Fibroblast of skin of left quadriceps (primary cell): Measurements from ENCODE around the gene LY6G5C.
A peak's percentile ranks its signal among the peaks of the same experiment; 100 is the strongest.

Experiments
- DNase-seq, 2 experiments: peaks; one replicate each; pipeline ENCODE4 v3.0.0-alpha.2; 2013; ENCODE audit warnings: low read depth in 2 of 2

LY6G5C gene

DNA sequence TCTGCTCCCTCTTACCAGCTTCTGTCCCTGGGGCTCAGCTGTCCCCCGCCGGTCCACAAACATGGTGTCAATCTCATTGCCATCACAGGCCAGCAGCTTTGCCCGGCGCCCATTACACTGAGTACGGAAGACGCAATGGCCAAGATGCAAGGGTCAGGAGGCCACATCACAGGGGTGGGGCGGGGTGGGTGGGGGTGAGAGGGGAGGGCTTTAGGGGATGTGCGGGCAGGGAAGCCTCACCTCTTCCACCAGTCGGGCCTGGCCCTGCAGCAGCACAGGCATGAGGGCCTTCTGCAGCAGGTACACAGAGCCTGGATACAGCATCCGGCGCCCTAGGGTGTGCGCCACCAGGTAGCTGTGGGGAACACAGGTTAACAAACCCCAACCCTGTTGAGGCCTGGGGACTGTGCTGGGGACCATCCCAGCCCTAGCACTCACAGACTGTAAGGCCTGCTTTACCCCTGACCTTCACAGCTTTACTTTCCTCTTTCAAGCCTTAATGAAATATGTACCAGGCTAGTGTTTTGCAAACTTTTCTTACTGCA is 10.8 kb upstream of the LY6G5C start:
- DNase-seq, result no peak

DNA sequence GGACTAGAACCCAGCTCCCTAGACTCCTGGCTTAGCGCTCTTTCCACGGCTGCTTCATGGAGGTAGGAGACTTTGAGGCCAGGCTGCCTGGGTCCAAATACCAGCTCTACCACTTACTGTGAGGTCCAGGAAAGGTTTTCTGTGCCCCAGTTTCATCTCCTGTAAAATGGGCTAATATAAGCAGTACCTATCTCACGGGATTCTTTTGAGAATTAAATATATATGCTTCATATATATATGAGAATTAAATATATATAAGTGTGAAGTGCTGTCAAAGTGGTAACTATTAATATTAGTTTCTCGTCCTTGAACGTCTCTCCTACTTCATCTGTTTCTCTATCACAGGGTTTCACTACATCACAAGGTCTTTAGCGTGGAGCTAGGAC is 10.2 kb upstream of the LY6G5C start:
- no peak for DNase-seq

DNA sequence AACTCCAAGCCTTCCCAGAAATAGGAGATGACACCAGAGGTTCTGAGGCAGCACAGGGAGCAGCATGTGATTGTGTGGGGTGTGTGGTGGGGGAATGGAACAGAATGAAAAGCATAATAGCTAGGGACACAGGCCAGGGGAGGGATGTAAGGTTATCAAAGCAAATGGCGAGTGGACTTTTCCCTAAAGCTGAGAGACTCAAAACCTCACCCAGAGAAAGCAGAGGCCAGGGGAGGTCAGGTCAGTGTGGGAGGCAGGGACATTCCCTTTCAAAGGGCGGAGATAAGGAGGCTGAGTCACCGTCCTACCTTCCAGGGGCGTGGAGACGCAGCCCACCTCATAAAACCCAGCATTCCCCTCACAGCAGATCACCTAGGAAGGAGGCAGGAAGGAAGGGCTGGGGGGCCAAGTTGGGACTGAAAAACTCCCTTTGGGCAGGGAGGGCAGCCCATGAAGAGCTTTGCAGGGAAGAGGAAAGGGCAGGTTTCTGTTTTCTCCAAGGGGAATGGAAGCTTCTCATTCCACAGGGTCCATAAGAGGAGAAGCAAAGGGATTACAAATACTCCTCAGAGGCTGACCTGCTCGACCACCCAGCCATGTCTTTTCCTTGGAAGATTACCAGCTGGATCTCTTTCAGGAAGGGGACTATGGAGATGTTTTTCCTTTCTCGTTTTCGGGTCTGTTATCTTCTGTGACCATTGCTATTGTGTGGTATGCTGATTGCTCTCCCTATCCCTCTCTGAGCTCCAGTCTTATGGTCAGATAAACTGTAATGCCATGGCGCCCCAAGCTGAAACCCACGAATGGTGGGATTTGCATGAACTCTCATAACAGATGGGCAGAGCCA is 9.6 kb upstream of the LY6G5C start:
- DNase-seq, result no peak

DNA sequence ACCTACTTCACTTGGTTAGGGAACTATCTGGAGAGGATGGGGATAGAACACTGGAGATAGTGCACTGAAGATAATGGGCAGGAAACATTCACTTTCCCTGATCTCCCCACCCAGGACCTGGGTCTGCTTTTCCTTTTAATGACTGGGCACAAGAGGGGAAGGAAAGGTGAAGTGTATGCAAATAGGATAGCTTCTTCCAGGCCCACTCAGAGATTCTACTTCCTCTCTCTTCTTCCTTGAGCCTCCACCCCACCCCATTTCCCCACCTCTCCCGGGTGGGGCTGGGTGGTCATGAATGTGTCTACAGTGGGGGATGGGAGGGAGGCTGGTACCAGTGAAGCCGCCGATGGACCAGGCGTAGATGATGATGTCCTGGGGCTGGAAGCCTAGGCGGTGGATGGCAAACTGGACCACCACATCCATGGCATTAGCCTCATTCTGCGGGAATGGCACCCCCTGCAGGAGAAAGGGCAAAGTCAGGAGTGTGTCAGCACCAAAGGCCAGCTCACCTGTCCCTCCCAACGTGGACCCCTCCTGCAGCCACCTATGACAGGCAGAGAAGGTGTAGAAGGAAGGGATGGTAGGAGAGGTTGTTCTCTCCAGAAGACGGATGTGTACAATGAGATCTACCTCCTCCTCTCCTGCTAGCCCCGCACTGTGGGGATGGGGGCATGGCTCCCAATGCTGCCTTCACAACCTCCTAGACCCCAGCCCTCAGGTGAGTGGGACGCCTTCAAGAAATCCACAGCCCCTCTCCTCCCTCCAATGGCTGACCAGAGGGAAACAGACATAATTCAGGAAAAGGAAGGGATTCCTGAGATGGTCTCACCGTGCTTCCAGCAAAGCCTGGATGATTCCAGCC is 8.6 kb upstream of the LY6G5C start:
- no peak for DNase-seq

DNA sequence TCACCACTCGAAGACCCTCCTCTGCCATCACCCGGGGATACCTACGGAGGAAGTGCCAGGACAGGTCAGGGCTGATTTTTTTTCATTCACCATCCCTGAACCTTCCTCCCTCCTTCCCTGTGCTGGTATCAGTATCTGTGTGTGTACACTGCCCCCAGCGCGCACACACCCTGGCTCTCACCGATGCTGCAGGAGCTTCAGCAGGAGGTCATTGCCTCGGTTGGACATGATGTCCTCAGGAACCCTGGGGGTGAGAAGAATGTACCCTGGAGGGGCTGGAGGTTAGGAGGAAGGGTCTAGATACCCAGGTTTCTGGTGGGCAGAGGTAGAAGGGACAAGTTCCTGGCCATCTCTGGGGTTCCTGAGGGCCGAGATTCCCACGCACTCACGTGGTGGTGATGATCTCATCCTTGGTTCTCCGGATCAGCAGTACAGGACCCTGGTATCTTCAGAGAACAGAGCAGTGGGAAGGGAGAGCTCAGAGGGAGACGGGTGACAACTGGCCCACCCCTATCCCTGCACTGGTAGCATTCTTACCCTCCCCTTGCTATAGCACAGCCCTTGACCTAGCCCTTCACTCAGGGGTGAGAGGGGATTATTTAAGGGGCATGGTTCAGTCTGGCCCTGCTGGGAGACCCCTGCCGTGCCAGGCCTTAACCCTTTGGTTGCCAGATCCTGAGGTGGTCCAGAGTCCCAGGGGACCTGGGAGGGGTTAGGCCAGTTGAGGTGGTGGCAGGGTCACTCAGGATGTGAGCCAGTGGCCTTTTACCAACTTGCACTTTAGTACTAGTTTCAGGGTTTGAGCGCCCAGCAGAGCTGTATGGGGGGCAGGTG is 7.2 kb upstream of the LY6G5C start:
- DNase-seq, result no peak

DNA sequence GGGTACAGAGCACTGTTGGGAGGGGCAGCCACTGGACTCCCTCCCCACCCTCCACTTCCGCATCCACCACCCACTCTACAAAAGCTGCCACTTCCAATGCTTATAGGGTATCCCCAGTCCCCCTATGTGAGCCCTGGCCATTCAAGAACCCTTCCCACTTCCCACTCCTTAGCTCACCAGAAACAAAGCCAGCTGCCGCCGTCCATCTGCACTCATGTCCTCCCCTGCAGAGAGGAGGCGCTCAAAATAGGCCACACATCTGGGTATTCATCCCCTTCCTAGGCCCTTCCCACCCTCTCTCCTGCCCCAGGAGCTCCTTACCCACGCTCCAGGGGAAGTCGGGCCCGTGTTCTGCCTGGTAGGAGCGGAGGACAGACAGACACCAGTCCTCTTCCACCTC is 6.5 kb upstream of the LY6G5C start:
- no peak for DNase-seq

DNA sequence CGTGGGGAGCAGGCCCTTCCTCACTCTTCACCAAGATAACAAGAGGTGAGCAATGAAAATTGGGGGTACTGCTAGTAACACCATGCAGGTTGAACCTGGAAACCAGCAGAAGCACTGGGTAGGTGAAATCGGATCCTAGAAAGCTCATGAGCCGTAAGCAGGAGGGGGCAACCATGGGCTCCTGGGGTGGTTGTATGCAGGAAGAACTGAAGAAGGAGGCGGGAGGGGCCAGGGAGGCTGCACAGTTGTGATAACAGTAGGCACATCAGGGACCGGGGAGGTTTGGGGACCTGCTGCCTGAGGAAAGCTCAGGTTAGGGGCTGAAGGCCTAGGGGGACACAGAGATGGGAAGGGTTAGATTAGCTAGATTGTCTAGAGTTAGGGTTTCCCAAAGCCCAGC is 5.6 kb upstream of the LY6G5C start:
- DNase-seq, result no peak

DNA sequence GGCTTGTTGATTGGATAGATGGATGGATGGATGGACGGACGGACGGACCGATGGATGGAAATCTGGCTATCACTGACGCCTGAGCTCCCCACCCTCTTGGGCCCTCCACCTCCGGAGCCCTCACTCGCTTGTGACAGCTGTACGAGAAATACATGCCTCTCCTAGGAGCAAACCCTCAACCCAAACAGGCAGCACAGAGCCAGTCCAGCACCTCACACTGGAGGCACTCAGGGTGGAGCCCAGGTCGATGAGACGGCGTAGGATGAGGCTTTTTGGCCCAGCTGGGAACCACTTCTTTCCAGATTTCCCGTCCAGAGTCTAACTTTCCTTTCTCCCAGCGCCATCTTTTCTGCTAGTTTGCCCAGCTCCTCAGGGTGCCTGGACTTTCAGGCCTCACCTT is 2.7 kb upstream of the LY6G5C start:
- no peak for DNase-seq

DNA sequence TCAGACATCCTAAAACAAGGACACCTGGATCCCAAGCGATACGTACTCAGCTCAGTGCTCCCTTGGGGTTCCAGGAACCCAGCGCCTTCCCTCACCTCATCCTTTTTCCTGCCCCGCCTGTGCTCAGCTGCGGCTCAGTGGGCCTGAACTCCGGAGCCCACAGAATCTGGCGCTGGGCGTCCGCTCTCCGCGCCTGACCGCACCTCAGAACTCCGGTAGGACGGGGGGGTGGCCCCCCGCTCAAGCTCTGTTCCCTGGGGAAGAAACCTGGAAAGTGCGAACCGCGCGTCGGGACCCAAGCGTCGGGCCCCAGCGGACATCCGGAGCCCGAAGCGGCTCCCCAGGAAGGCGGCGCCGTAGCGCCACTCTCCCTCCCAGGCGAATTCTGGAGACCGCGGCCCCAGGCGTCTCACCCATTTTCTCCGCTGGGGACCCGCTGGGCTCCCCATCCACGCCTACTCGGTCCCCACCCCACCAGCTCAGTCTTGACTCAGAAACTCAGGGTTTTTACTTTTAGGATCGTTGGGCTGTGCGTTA is 336 bp upstream of the LY6G5C start:
- DNase-seq, result no peak

DNA sequence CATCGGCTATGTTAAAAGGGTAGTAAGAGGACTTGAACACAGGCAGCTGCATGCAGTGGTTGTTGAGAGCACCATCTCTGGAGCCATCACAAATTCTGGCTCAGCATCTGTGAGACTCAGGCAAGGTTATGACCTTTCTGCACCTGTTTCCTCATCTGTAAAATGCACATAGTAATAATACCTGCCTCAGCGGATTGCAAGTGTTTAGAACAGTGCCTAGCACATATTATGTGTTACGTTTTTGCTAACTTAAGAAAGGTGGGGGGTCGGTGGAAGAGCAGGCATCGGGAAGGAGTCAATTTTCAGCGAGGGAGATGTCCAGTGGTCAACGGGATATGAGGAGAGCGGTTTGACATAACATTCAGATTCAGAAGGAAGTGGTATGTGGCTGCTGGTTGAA is 2.9 kb downstream of the LY6G5C start:
- DNase-seq, result no peak

DNA sequence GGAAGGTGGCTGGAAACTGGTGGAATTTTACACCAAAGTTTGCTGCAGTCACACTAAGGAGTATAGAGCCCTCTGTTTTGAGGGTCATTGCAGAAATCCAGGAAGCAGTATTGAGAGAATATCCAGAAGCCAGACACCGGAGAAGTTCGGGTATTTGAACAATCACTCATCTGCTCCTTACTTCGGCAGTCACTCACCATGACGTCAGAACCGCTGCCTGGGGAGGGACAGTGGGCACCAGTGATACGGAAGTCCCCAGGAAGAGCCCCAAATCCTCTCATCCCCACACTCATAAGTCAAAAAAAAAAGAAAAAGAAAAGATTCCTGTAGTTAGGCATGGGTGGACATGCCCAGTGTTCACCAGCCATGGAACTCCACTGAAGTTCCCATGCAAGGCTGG is 4.0 kb downstream of the LY6G5C start:
- DNase-seq, result no peak

DNA sequence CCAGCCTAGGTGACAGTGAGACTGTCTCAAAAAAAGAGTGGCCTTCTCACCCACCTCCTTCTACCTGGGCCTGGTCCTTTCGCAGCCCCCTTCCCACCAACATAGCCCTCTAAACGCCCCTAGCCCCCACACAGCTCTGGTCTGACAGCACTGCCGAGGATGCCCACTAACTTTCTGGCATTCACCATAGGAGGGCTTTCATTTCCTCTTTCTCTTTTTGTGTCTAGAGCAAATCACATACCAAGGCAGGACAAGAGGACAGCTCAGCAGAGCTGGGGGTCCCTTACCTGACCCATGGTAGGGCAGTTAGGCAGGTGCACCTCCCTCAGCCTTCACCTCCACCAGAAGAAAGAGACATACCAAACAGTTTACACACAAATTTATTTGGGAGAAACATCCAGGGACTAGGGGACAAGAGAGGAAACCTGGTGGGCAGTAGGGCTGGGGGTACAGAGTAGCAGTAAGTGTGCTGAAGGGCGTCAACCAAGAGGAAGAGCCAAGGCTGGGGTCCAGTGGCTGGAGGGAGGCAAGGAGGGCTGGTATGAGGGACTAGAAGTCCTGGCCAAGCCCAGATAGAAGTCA is 4.5 kb downstream of the LY6G5C start:
- DNase-seq, result no peak

DNA sequence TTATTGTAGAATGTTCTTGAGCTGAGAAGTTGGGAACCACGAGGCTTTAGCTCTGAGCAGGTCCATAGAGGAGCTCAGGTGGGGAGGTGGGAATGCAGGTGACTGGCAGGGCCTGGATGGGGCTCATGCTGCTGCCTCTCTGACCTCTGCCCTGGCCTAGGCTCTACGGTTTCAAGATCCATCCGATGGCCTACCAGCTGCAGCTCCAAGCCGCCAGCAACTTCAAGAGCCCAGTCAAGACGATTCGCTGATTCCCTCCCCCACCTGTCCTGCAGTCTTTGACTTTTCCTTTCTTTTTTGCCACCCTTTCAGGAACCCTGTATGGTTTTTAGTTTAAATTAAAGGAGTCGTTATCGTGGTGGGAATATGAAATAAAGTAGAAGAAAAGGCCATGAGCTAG is 11.2 kb downstream of the LY6G5C start, which contains the start of gene LY6G5B:
TSS of gene LY6G5B (plus strand) at position 301 of the 400 bp plus-strand sequence. CDS start 975 bp downstream, outside the sequence.
- DNase-seq, result no peak

DNA sequence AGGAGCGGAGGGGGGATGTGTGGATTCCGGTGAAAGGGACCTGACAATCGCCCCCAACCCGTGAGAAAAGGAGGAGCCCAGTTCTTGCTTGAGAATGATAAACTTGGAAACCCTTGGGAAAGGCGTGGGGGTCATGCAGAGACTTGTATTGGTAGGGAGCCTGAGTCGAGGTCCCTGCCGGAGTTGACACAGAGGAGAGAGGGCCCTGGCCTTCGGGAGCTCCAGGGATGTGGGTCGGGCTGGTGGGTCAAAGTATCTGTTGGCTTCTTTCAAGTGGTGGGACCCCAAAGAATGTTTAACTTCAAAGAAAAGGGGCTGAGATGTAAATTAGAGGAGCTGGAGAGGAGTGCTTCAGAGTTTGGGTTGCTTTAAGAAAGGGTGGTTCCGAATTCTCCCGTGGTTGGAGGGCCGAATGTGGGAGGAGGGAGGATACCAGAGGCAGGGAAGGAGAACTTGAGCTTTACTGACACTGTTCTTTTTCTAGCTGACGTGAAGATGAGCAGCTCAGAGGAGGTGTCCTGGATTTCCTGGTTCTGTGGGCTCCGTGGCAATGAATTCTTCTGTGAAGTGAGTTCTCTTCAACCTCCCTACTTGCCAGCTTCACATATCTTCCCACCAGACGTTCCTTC is 14.4 kb downstream of the LY6G5C start:
- DNase-seq, result no peak

DNA sequence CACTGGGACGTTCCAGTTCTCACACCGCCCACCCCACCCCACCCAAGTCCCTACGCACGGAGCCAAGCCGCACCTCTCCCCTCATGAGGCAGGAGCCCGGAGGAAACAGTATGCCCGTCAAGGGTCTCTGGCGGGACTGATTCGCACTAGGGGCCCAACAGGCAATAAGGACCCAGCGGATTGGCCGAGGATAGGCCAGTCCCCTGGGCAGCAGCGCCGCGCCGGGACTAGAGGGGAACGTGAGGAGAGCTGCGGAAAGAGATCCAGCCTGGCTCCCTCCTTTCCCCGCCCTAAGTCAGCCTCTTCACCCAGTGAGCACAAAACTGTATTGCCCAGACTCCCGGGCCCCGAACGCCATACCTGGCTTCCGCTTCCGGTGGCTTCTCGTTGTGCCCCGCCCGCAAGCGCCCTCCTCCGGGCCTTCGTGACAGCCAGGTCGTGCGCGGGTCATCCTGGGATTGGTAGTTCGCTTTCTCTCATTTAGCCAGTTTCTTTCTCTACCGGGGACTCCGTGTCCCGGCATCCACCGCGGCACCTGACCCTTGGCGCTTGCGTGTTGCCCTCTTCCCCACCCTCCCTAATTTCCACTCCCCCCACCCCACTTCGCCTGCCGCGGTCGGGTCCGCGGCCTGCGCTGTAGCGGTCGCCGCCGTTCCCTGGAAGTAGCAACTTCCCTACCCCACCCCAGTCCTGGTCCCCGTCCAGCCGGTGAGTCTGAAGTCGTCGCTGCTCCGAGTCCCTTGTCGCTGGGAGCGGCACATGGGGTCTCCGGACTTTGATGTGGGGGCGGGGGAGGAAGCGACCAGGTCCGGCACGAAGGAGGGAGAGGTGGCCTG is 15.1 kb downstream of the LY6G5C start, which contains the start of gene CSNK2B:
TSS of gene CSNK2B (plus strand) at position 580 of the 836 bp plus-strand sequence. CDS start 752 bp downstream, outside the sequence.
- DNase-seq, result peak; percentile 93 to 94

DNA sequence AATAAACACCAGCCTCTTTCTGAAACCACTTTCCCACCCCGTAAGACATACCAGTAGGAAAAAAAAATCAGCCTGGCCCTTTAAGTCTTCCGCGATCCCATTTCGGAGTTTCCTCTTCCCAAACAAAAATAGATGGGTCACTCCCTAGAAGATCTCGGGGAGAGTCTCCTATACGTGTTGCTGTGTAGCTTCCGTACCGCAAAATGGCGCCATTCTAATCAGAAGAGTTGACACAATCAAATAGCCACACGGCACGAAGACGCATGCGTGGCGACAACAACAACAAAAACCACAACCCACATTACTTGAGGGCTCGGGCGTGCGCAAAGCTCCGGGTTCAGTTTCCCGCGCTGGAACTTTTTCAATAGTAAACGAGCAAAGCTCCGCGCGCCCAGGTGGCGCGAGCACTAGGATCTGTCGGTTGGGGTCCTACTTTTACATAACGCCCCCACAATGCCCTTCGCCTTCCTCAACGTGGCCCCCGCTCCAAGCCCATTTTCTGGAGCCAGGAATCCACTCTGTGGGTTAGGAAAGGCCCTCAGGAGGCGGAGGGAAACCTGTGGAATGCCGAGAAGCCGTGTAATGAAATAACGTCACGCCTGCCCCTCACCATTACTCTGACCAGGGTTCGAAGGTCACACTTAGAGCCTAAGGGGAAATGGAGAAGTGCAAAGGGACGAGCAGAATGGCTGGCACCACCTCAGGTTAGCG is 15.9 kb downstream of the LY6G5C start, which contains the start of gene GPANK1:
TSS of gene GPANK1 (minus strand) at position 208 of the 711 bp plus-strand sequence. CDS start 519 bp downstream, outside the sequence.
- peak; percentile 91 for DNase-seq

DNA sequence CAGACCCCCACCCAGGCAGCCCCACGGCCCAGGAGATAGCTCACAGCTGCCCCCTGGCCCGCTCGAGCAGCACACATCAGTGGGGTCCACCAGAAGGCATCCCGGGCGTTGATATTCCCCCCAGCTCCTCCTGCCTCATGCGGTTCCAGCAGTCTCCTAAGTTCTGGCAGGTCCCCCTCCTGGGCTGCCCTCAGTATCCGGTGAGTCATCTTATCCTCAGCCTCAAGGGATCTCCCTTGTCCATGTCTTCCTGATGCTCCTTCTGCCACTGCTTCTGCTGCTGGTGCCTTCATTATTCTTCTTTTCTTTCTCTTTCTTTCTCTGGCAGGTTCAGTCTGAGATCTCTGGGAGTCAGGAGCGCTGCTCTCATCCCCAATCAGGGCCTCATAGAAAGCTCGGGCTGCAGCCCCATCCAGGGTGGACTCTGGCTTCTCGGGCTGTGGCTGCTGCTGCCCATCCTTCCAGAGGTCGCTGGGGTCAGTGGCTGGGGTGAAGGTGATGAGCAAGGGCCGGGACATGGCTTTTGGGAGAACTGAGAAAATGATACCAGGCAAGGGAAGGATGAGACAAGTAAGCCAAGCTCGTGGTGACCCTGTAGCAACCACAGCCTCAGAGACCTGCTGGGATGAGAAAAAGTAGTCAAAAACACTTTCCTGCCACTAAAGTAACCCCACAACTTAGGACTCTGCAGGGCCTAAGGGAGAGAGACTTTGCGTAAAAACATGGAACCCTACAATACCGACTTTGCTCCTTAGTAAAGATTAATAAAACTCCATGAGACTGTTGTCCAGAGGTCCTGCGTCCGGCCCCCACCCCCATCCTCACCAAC is 16.7 kb downstream of the LY6G5C start:
- no peak for DNase-seq
